Measurements from ENCODE around the gene DYNC2I2.
"Not testable (repeated sequence)": the region's sequence is repeated elsewhere in the genome, so short reads cannot be mapped to it uniquely, and the experiment has no call there.

Gene DYNC2I2

GRCh38 chr9:128656416-128657343 lies at the start of gene DYNC2I2:
DYNC2I2 (minus strand) TSS chr9:128656847; CDS start chr9:128656726, 121 bp downstream.
- DNase-seq: peak; percentile 93

- no peak for DNase-seq
These were observed 49.4 kb upstream of the DYNC2I2 start for GRCh38 chr9:128706045-128706444.

GRCh38 chr9:128705051-128705965 lies 48.7 kb upstream of the DYNC2I2 start:
- no peak for DNase-seq

- no peak for DNase-seq
These were observed 47.7 kb upstream of the DYNC2I2 start for GRCh38 chr9:128704356-128704670.

GRCh38 chr9:128703616-128704355 lies 47.1 kb upstream of the DYNC2I2 start:
- DNase-seq: no peak

- no peak for DNase-seq
These were observed 46.4 kb upstream of the DYNC2I2 start for GRCh38 chr9:128702949-128703615.

GRCh38 chr9:128702445-128702948 lies 45.9 kb upstream of the DYNC2I2 start, which contains the start of gene PKN3:
PKN3 (plus strand) TSS chr9:128702503; CDS start chr9:128702916, 413 bp downstream.
- DNase-seq: peak; percentile 80

- DNase-seq: no peak
These were observed 44.7 kb upstream of the DYNC2I2 start for GRCh38 chr9:128701227-128701854.

- not testable (repeated sequence) for DNase-seq
These were observed 42.6 kb upstream of the DYNC2I2 start for GRCh38 chr9:128699096-128699795.

- DNase-seq: no peak
These were observed 40.5 kb upstream of the DYNC2I2 start for GRCh38 chr9:128696923-128697707.

GRCh38 chr9:128694344-128694743 lies 37.7 kb upstream of the DYNC2I2 start:
- no peak for DNase-seq

- DNase-seq: not testable (repeated sequence)
These were observed 37.1 kb upstream of the DYNC2I2 start for GRCh38 chr9:128693738-128694137.

GRCh38 chr9:128690684-128691034 lies 34.0 kb upstream of the DYNC2I2 start:
- DNase-seq: no peak

- DNase-seq: peak; percentile 69
These were observed 33.4 kb upstream of the DYNC2I2 start for GRCh38 chr9:128689820-128690683.

GRCh38 chr9:128689293-128689774 lies 32.7 kb upstream of the DYNC2I2 start:
- DNase-seq: peak; percentile 67

- DNase-seq: peak; percentile 95
These were observed 32.0 kb upstream of the DYNC2I2 start, which contains the start of gene SET for GRCh38 chr9:128688501-128689292. SET (plus strand) TSS chr9:128689222; CDS start chr9:128689583, 361 bp downstream.

- no peak for DNase-seq
These were observed 30.8 kb upstream of the DYNC2I2 start for GRCh38 chr9:128687453-128687852.

All from NCI-H2171 treated with DMSO at 0.1 percent for 48 hours (cell line).